H1 (cell line): Measurements from ENCODE around the gene KRT81. TPM values are rescaled to one million over a fixed set of nuclear protein-coding genes. Genes with fewer than 3 reads are reported as not detected.

Experiments
- CBX8 ChIP-seq: fragments of 300-800, 300-1000 bp; sonication (generic); IDR thresholded peaks from 2 replicates; pipeline ENCODE4 v1.7.1; 2016; ENCODE audit warnings: low read depth, low read length, borderline replicate concordance
- CTCF ChIP-seq, 3 experiments: IDR thresholded peaks; 1 replicate in 2 of 3; 2 replicates in 1 of 3; pipeline versions ENCODE4 v1.5.1 to v1.6.1; 2011; ENCODE audit warnings: low read length in 3 of 3, mild to moderate bottlenecking in 3 of 3, inconsistent platforms in 2 of 3, low read depth in 1 of 3, moderate library complexity in 1 of 3; ENCODE audit not compliant: insufficient read depth in 1 of 3; ENCODE audit errors: control extremely low read depth in 1 of 3
- E2F6 ChIP-seq: IDR thresholded peaks from 2 replicates; pipeline ENCODE4 v1.6.1; 2012; ENCODE audit warnings: inconsistent platforms
- HDAC2 ChIP-seq, 2 experiments: fragments of 300-600 bp in 1 of 2; sonication (generic) in 1 of 2; IDR thresholded peaks; 2 replicates each; pipeline ENCODE4 v1.6.1; 2011 to 2012; ENCODE audit warnings: low read depth in 2 of 2, low read length in 2 of 2, mild to moderate bottlenecking in 2 of 2, moderate library complexity in 2 of 2, borderline replicate concordance in 1 of 2, inconsistent platforms in 1 of 2
- NANOG ChIP-seq: IDR thresholded peaks from 2 replicates; pipeline ENCODE4 v1.6.1; 2011; ENCODE audit warnings: low read length, low read depth, mild to moderate bottlenecking, inconsistent platforms; ENCODE audit not compliant: insufficient read depth, poor library complexity, severe bottlenecking
- polyA plus RNA-seq, 7 experiments: library from polyadenylated mRNA; depleted of rRNA in 3 of 7; stranded (reverse) in 5 of 7; unstranded in 2 of 7; fragments of >200 nt in 5 of 7; fragments of 200-250 nt in 2 of 7; gene quantifications; 1 replicate in 5 of 7; 2 replicates in 1 of 7; 4 replicates in 1 of 7; pipeline versions ENCODE4 v1.2.1 to v1.2.3, GENCODE V29; 2011 to 2013; ENCODE audit warnings: missing spikeins in 2 of 7, mixed read lengths in 2 of 7
- total RNA-seq: library from RNA; stranded (reverse); fragmentation: NEBNext Ultra II Directional; extraction: Animal tissue kit (Norgen Biotek cat#: 25700); gene quantifications from 2 replicates; pipeline ENCODE4 v1.2.1, GENCODE V29; 2021

KRT81 gene
- total and polyA plus RNA-seq, 2 of the 8 experiments (the other 6 are each of a cell fraction or from before 2014, with no cell fraction given), result not detected

DNA sequence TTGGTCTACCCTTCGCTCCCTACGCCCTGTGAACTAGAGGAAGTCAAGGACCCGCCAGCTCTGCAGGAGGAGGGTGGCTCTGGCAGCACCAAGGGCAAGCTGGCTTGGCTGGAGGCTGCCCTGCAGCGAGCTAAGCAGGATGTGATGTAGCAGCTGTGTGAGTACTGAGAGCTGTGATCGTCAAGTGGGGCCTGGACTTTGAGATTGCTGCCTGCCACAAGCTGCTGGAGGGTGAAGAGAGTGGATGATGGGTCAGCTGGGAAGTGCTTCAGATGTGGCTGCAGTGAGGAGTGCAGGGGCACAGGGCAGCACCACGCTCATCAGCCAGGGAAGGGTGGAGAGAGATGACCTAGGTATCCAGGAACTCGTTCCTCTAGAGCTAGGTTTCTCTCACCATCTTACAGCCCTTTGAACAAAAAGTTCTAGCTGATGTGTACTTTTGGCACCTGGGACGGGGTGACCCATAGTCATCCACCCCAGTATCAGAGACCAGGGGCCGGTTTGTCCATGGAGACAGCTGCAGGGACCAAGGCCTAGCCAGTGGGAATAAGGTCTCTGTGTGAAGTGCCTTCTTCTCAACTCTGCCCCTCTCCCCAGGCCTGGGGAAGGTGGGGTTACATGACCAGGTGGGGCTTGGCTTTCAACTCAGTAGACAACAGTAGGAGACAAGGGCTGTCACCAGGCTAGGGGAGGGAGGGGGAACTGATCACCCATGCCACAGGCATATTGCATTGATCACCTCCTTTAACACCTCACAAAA lies 13.7 kb downstream of the KRT81 start (continued):
- no peak for TF ChIP-seq HDAC2 (IDR thresholded peaks at IDR 0.05; ENCODE audit: borderline replicate concordance in 1 of 2, low read depth in 2 of 2, low read length in 2 of 2)
- no peak for TF ChIP-seq CTCF (IDR thresholded peaks at IDR 0.05; ENCODE audit: control extremely low read depth in 1 of 3, insufficient read depth in 1 of 3, low read depth in 1 of 3, low read length in 3 of 3)
- TF ChIP-seq E2F6, result no peak
- no peak for TF ChIP-seq CBX8
- no peak for TF ChIP-seq NANOG
